MG63 (cell line): ENCODE measurements around the gene TCAIM. TPM values are rescaled to one million over a fixed set of nuclear protein-coding genes. Genes with fewer than 3 reads are reported as not detected.
"Not testable (repeated sequence)": the region's sequence is repeated elsewhere in the genome, so short reads cannot be mapped to it uniquely, and the experiment has no call there.

Experiments used
- DNase-seq: peaks from one replicate; pipeline ENCODE4 v3.0.0-alpha.2; 2020
- H3K27me3 ChIP-seq: fragments of 250-450 bp; sonication (Bioruptor Pico); 2 replicates; pipeline ENCODE4 v1.5.1; 2020; ENCODE audit warnings: mild to moderate bottlenecking, moderate library complexity
- H3K36me3 ChIP-seq: fragments of 250-450 bp; sonication (Bioruptor Pico); 2 replicates; pipeline ENCODE4 v1.5.1; 2020; ENCODE audit warnings: mild to moderate bottlenecking, moderate library complexity
- H3K4me3 ChIP-seq: fragments of 250-450 bp; sonication (Bioruptor Pico); 2 replicates; pipeline ENCODE4 v1.5.1; 2020; ENCODE audit warnings: mild to moderate bottlenecking, moderate library complexity
- H3K9me3 ChIP-seq: fragments of 250-450 bp; sonication (Bioruptor Pico); 2 replicates; pipeline ENCODE4 v1.5.1; 2020; ENCODE audit warnings: mild to moderate bottlenecking, moderate library complexity
- total RNA-seq: library from RNA; depleted of rRNA; stranded (reverse); fragments of >200 nt; shearing (Covaris generic); gene quantifications from 2 replicates; pipeline ENCODE4 v1.2.3, GENCODE V29; 2014; ENCODE audit warnings: low replicate concordance

The TCAIM gene
- total RNA-seq, 1 experiment from 2014 or later: 15.2 TPM

- Histone ChIP-seq H3K27me3 (no peaks in the 10 kb centered on the region), H3K36me3 (no peaks in the 10 kb centered on the region), H3K4me3 (no peak overlapping the region), H3K9me3 (no peaks in the 10 kb centered on the region)
- DNase-seq: no peak
Measured at GRCh38 chr3:44396200-44397171, 57.9 kb downstream of the TCAIM start.

- H3K27me3 ChIP-seq, H3K36me3 ChIP-seq, H3K4me3 ChIP-seq, DNase-seq, H3K9me3 ChIP-seq: not testable (repeated sequence)
Measured at GRCh38 chr3:44398271-44398670, 59.7 kb downstream of the TCAIM start.

GRCh38 chr3:44398853-44399252, 60.3 kb downstream of the TCAIM start:
- H3K4me3 ChIP-seq: no peak overlapping the region
- no peaks in the 10 kb centered on the region for H3K36me3 ChIP-seq
- no peaks in the 10 kb centered on the region for H3K9me3 ChIP-seq
- H3K27me3 ChIP-seq: no peaks in the 10 kb centered on the region
- DNase-seq: no peak

GRCh38 chr3:44400771-44401170, 62.2 kb downstream of the TCAIM start:
- H3K36me3 ChIP-seq: no peaks in the 10 kb centered on the region
- no peaks in the 10 kb centered on the region for H3K9me3 ChIP-seq
- no peak for DNase-seq
- no peak overlapping the region for H3K4me3 ChIP-seq
- H3K27me3 ChIP-seq: no peaks in the 10 kb centered on the region

- no peaks in the 10 kb centered on the region for H3K36me3 ChIP-seq
- DNase-seq: no peak
- H3K4me3 ChIP-seq: no peak overlapping the region
- H3K9me3 ChIP-seq: no peaks in the 10 kb centered on the region
- no peaks in the 10 kb centered on the region for H3K27me3 ChIP-seq
Measured at GRCh38 chr3:44402548-44402947, 64.0 kb downstream of the TCAIM start.

- Histone ChIP-seq H3K27me3 (no peaks in the 10 kb centered on the region), H3K36me3 (no peaks in the 10 kb centered on the region), H3K4me3 (no peak overlapping the region), H3K9me3 (no peaks in the 10 kb centered on the region)
- DNase-seq: no peak
Measured at GRCh38 chr3:44409640-44410410, 71.3 kb downstream of the TCAIM start.

GRCh38 chr3:44411031-44411645, 72.6 kb downstream of the TCAIM start:
- no peaks in the 10 kb centered on the region for H3K9me3 ChIP-seq
- DNase-seq: no peak
- no peaks in the 10 kb centered on the region for H3K27me3 ChIP-seq
- H3K4me3 ChIP-seq: no peak overlapping the region
- no peaks in the 10 kb centered on the region for H3K36me3 ChIP-seq

- Histone ChIP-seq H3K36me3 (no peaks in the 10 kb centered on the region), H3K9me3 (no peaks in the 10 kb centered on the region), H3K27me3 (no peaks in the 10 kb centered on the region), H3K4me3 (no peak overlapping the region)
- no peak for DNase-seq
Measured at GRCh38 chr3:44412365-44412764, 73.8 kb downstream of the TCAIM start.

GRCh38 chr3:44414517-44415090, 76.0 kb downstream of the TCAIM start:
- no peaks in the 10 kb centered on the region for H3K9me3 ChIP-seq
- H3K4me3 ChIP-seq: no peak overlapping the region
- H3K36me3 ChIP-seq: no peaks in the 10 kb centered on the region
- no peaks in the 10 kb centered on the region for H3K27me3 ChIP-seq
- DNase-seq: no peak

- Histone ChIP-seq H3K4me3 (no peak overlapping the region), H3K27me3 (no peaks in the 10 kb centered on the region), H3K36me3 (no peaks in the 10 kb centered on the region), H3K9me3 (no peaks in the 10 kb centered on the region)
- no peak for DNase-seq
Measured at GRCh38 chr3:44415421-44415820, 76.9 kb downstream of the TCAIM start.

- DNase-seq: no peak
- no peaks in the 10 kb centered on the region for H3K9me3 ChIP-seq
- H3K4me3 ChIP-seq: no peak overlapping the region
- H3K27me3 ChIP-seq: no peaks in the 10 kb centered on the region
- no peaks in the 10 kb centered on the region for H3K36me3 ChIP-seq
Measured at GRCh38 chr3:44416031-44417030, 77.8 kb downstream of the TCAIM start.

- not testable (repeated sequence) for H3K36me3 ChIP-seq
Measured at GRCh38 chr3:44418118-44418517, 79.6 kb downstream of the TCAIM start.

GRCh38 chr3:44418549-44418948, 80.0 kb downstream of the TCAIM start:
- Histone ChIP-seq H3K36me3 (no peaks in the 10 kb centered on the region), H3K27me3 (no peaks in the 10 kb centered on the region), H3K9me3 (no peaks in the 10 kb centered on the region), H3K4me3 (no peak overlapping the region)
- no peak for DNase-seq

More at GRCh38 chr3:44418118-44418517, 79.6 kb downstream of the TCAIM start:
- not testable (repeated sequence) for DNase-seq, H3K9me3 ChIP-seq, H3K4me3 ChIP-seq, H3K27me3 ChIP-seq

GRCh38 chr3:44419116-44419922, 80.8 kb downstream of the TCAIM start:
- no peaks in the 10 kb centered on the region for H3K9me3 ChIP-seq
- H3K27me3 ChIP-seq: no peaks in the 10 kb centered on the region
- no peaks in the 10 kb centered on the region for H3K36me3 ChIP-seq
- H3K4me3 ChIP-seq: no peak overlapping the region
- no peak for DNase-seq
